ENCODE data around the gene LRP11. TPM values are rescaled to one million over a fixed set of nuclear protein-coding genes. Genes with fewer than 3 reads are reported as not detected.

The LRP11 gene
- total and polyA plus RNA-seq, 9 of the 15 experiments (the other 6 are each of a cell fraction or from before 2014, with no cell fraction given) = 0.51 to 3.5 (median 2.4) TPM

DNA sequence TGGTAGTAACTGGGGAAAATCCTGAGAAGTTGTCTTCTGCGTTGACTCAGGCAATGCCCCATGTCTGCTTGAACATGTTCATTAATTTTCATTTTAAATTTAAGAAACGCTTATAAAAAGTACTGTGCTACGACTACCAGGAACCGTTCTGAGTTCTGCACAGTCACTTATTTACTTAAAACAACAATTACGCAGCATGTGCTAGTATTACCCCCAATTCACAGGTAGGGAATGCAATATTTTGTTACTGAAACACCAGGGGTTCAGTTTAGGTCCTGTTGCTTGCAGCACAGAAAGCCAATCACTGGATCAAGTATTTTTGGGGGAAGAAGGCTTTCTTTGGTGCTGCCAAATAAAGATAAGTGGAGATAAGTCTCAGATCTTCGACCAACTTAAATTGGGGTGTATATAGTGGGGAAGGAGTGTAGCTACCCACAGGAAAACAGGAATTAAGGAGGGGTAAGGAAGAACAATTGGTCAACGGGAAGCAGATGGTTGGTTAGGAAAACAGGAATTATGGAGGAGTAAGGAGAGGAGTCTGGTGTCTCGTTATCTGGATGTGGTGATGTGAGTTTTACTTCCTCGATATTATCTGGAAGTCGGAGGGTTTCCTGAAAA is 5.2 kb upstream of the LRP11 start (continued):
- TF ChIP-seq, protein P1, sequence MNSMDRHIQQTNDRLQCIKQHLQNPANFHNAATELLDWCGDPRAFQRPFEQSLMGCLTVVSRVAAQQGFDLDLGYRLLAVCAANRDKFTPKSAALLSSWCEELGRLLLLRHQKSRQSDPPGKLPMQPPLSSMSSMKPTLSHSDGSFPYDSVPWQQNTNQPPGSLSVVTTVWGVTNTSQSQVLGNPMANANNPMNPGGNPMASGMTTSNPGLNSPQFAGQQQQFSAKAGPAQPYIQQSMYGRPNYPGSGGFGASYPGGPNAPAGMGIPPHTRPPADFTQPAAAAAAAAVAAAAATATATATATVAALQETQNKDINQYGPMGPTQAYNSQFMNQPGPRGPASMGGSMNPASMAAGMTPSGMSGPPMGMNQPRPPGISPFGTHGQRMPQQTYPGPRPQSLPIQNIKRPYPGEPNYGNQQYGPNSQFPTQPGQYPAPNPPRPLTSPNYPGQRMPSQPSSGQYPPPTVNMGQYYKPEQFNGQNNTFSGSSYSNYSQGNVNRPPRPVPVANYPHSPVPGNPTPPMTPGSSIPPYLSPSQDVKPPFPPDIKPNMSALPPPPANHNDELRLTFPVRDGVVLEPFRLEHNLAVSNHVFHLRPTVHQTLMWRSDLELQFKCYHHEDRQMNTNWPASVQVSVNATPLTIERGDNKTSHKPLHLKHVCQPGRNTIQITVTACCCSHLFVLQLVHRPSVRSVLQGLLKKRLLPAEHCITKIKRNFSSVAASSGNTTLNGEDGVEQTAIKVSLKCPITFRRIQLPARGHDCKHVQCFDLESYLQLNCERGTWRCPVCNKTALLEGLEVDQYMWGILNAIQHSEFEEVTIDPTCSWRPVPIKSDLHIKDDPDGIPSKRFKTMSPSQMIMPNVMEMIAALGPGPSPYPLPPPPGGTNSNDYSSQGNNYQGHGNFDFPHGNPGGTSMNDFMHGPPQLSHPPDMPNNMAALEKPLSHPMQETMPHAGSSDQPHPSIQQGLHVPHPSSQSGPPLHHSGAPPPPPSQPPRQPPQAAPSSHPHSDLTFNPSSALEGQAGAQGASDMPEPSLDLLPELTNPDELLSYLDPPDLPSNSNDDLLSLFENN (IDR thresholded peaks at IDR 0.05; ENCODE audit: low read depth in 2 of 2, low read length in 2 of 2) = no peak
- TF ChIP-seq TBL1XR1 (IDR thresholded peaks at IDR 0.05; ENCODE audit: low read length in 2 of 2) (0 out of 4 replicates have a peak, but pooled peaks of 1 of the 2 experiments have one; percentile 27), SMARCA5 (IDR thresholded peaks at IDR 0.05) (no peak), ZNF551 (CRISPR knock-in tag; IDR thresholded peaks at IDR 0.05) (no peak), ZNF146 (CRISPR knock-in tag; IDR thresholded peaks at IDR 0.05; ENCODE audit: unreplicated experiment) (no peak), CAMTA2 (CRISPR knock-in tag; conservative IDR thresholded peaks at IDR 0.05) (no peak), HCFC1 (IDR thresholded peaks at IDR 0.05; ENCODE audit: low read depth, low read length) (no peak), PRPF4 (IDR thresholded peaks at IDR 0.05; ENCODE audit: insufficient read depth, low read depth, low read length, poor library complexity, severe bottlenecking) (no peak)
- TF ChIP-seq, protein P2, sequence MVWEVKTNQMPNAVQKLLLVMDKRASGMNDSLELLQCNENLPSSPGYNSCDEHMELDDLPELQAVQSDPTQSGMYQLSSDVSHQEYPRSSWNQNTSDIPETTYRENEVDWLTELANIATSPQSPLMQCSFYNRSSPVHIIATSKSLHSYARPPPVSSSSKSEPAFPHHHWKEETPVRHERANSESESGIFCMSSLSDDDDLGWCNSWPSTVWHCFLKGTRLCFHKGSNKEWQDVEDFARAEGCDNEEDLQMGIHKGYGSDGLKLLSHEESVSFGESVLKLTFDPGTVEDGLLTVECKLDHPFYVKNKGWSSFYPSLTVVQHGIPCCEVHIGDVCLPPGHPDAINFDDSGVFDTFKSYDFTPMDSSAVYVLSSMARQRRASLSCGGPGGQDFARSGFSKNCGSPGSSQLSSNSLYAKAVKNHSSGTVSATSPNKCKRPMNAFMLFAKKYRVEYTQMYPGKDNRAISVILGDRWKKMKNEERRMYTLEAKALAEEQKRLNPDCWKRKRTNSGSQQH (CRISPR knock-in tag; IDR thresholded peaks at IDR 0.05) = no peak
- TF ChIP-seq, protein P3, sequence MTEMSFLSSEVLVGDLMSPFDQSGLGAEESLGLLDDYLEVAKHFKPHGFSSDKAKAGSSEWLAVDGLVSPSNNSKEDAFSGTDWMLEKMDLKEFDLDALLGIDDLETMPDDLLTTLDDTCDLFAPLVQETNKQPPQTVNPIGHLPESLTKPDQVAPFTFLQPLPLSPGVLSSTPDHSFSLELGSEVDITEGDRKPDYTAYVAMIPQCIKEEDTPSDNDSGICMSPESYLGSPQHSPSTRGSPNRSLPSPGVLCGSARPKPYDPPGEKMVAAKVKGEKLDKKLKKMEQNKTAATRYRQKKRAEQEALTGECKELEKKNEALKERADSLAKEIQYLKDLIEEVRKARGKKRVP (CRISPR knock-in tag; IDR thresholded peaks at IDR 0.05) = no peak
- TF ChIP-seq, protein P4, sequence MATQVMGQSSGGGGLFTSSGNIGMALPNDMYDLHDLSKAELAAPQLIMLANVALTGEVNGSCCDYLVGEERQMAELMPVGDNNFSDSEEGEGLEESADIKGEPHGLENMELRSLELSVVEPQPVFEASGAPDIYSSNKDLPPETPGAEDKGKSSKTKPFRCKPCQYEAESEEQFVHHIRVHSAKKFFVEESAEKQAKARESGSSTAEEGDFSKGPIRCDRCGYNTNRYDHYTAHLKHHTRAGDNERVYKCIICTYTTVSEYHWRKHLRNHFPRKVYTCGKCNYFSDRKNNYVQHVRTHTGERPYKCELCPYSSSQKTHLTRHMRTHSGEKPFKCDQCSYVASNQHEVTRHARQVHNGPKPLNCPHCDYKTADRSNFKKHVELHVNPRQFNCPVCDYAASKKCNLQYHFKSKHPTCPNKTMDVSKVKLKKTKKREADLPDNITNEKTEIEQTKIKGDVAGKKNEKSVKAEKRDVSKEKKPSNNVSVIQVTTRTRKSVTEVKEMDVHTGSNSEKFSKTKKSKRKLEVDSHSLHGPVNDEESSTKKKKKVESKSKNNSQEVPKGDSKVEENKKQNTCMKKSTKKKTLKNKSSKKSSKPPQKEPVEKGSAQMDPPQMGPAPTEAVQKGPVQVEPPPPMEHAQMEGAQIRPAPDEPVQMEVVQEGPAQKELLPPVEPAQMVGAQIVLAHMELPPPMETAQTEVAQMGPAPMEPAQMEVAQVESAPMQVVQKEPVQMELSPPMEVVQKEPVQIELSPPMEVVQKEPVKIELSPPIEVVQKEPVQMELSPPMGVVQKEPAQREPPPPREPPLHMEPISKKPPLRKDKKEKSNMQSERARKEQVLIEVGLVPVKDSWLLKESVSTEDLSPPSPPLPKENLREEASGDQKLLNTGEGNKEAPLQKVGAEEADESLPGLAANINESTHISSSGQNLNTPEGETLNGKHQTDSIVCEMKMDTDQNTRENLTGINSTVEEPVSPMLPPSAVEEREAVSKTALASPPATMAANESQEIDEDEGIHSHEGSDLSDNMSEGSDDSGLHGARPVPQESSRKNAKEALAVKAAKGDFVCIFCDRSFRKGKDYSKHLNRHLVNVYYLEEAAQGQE (IDR thresholded peaks at IDR 0.05; ENCODE audit: borderline replicate concordance) = no peak
- TF ChIP-seq, protein P4 (CRISPR knock-in tag; IDR thresholded peaks at IDR 0.05; ENCODE audit: low read depth) = no peak
